Mucosa of descending colon (tissue), 3 donors: ENCODE data around the gene KIDINS220. TPM values are rescaled to one million over a fixed set of nuclear protein-coding genes. Genes with fewer than 3 reads are reported as not detected.
A peak's percentile ranks its signal among the peaks of the same experiment; 100 is the strongest.

Source experiments
- ATAC-seq: fragments of 200-7000 bp; cut with Tn5 transposase; one replicate; pipeline ENCODE4 v1.9.1; 2020; ENCODE audit warnings: mild to moderate bottlenecking, moderate library complexity
- DNase-seq, 3 donors: peaks; one replicate each; pipeline ENCODE4 v3.0.0-alpha.2; 2020
- H3K36me3 ChIP-seq: fragments of 200-600 bp; one replicate; pipeline ENCODE4 v1.8.0; 2021; ENCODE audit warnings: low read depth, mild to moderate bottlenecking
- H3K4me1 ChIP-seq: fragments of 200-600 bp; one replicate; pipeline ENCODE4 v1.8.0; 2021; ENCODE audit warnings: low read depth, mild to moderate bottlenecking
- H3K4me3 ChIP-seq: fragments of 200-600 bp; one replicate; pipeline ENCODE4 v1.8.0; 2021; ENCODE audit warnings: mild to moderate bottlenecking
- H3K9me3 ChIP-seq: fragments of 200-600 bp; one replicate; pipeline ENCODE4 v1.8.0; 2021; ENCODE audit warnings: mild to moderate bottlenecking
- intact Hi-C, 2 donors: fragments of 100-400 bp; cut with DNase I in 1 of 2; cut with micrococcal nuclease in 1 of 2; formaldehyde crosslinking; loops; one replicate each; pipeline versions ENCODE4 v1.11.0 to v1.11.1; 2022; cut with DNase I, micrococcal nuclease
- total RNA-seq, 3 donors: library from RNA; stranded (reverse); fragmentation: NEBNext Ultra II Directional in 2 of 3; extraction: Animal tissue kit (Norgen Biotek cat#: 25700) in 2 of 3; gene quantifications; one replicate each; pipeline versions ENCODE4 v1.2.1 to v1.2.4, GENCODE V29; 2021 to 2023
- TF ChIP-seq, protein P1 (sequence below): fragments of 200-600 bp; IDR thresholded peaks from one replicate; pipeline ENCODE4 v1.8.0; 2022; ENCODE audit warnings: antibody characterized with exemption, mild to moderate bottlenecking
- donor health status: DM: no; HTN: no; CAD: no; lungs with moderate emphysema.
- donor health status: DM: no; HTN: no; CAD: no.
- donor health status: DM: no; HTN: yes; CAD: no.

Gene KIDINS220
- total RNA-seq, 3 donors from 2014 or later, result 54.8 to 69.6 (median 55.9) TPM

DNA sequence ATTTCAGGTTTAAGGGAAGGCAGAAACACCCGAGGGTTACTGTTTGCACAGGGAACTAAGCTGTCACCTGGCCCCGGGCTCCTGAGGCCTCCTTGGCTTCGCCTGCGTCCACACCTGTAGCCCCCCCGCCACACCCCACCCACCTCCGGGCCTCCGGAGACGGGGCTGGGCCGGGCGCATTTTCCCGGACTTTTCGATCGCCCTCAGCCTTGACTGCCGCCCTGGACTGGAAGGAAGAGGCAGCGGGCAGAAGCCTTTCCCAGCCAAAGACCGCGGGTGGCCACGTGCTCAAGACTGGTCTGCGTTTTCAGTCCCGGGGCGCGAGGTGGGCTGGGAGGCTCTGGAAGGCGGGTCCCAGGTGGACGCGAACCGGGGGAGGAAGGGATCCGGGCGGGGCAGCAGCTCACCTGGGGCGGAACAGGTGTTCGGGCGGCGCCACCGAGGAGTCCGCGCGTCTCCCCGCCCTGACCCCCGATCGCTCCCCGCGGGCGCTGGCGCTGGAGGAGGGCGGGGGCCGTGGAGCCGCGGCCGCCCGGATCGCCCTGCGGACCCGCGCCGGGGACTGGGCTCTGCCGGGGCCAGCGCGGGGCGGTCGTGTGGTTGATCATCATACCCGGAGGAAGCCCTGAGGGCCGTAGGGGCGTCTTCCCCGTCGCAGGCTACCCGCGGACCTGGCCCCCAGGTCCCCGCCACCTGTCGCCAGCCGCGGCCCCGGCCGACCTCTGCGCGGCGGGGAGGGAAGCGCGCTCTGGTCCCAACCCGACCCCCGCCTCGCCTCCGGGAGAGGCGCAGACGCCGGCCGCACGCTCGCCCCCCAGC is 152.3 kb downstream of the KIDINS220 start:
- Histone ChIP-seq H3K36me3 (no peaks in the 10 kb centered on the region), H3K4me3 (peak overlapping the region; percentile 59), H3K9me3 (no peaks in the 10 kb centered on the region), H3K4me1 (peaks cover 6% of the 10 kb centered on the region)
- peak; percentile 59 for ATAC-seq
- TF ChIP-seq, protein P1, sequence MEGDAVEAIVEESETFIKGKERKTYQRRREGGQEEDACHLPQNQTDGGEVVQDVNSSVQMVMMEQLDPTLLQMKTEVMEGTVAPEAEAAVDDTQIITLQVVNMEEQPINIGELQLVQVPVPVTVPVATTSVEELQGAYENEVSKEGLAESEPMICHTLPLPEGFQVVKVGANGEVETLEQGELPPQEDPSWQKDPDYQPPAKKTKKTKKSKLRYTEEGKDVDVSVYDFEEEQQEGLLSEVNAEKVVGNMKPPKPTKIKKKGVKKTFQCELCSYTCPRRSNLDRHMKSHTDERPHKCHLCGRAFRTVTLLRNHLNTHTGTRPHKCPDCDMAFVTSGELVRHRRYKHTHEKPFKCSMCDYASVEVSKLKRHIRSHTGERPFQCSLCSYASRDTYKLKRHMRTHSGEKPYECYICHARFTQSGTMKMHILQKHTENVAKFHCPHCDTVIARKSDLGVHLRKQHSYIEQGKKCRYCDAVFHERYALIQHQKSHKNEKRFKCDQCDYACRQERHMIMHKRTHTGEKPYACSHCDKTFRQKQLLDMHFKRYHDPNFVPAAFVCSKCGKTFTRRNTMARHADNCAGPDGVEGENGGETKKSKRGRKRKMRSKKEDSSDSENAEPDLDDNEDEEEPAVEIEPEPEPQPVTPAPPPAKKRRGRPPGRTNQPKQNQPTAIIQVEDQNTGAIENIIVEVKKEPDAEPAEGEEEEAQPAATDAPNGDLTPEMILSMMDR, result no peak
- peak; percentile 85 to 91 (median 90) for DNase-seq
- intact Hi-C loops, result loop anchor here (2.0 to 10.0 kb wide), 4 partner anchors 58 to 1260 kb away; no protein-coding TSS in a partner anchor

DNA sequence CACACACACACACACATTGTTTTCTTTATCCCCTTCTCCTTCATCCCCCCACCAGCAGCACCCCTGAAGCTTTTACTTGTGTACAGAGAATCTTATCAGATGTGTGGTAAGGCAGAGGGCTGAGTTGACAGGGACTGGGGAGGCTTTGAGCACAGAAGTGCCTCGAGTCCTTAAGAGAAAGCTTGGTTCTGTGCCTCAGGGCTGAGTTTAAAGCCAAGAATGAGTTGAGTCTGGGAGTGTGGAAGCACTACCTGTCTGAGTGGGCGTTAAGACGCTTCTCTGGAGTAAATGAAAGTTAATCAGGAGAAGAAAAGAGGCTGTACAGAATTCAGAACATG is 152.9 kb downstream of the KIDINS220 start:
- Histone ChIP-seq H3K9me3 (no peaks in the 10 kb centered on the region), H3K4me3 (peak overlapping the region; percentile 59), H3K4me1 (peaks cover 6% of the 10 kb centered on the region), H3K36me3 (no peaks in the 10 kb centered on the region)
- ATAC-seq (no peak), DNase-seq (no peak)
- TF ChIP-seq, protein P1, result no peak
- intact Hi-C loops, result loop anchor here (2.0 to 10.0 kb wide), 4 partner anchors 57 to 1260 kb away; no protein-coding TSS in a partner anchor

GRCh38 chr2:8682719-8683667 is 154.4 kb downstream of the KIDINS220 start:
- Histone ChIP-seq H3K36me3 (no peaks in the 10 kb centered on the region), H3K4me1 (peaks cover 8% of the 10 kb centered on the region), H3K9me3 (no peaks in the 10 kb centered on the region), H3K4me3 (peak overlapping the region; percentile 52)
- intact Hi-C loops, result loop anchor here (5.0 to 10.0 kb wide), 3 partner anchors 56 to 1258 kb away; no protein-coding TSS in a partner anchor
- ATAC-seq, result no peak
- TF ChIP-seq, protein P1, result no peak
- peak; percentile 62 to 67 (median 65) for DNase-seq

GRCh38 chr2:8681786-8682692 is 155.4 kb downstream of the KIDINS220 start, which contains the start of gene ID2:
TSS of gene ID2 (plus strand) at chr2:8682056. CDS start at chr2:8682166, 110 bp downstream.
- Histone ChIP-seq H3K4me3 (peak within 1 kb of the TSS; percentile 52), H3K4me1 (peaks cover 13% of the 10 kb centered on the region), H3K9me3 (no peaks in the 10 kb centered on the region), H3K36me3 (no peaks in the 10 kb centered on the region)
- intact Hi-C loops, result loop anchor here (5.0 to 10.0 kb wide), 3 partner anchors 55 to 1257 kb away; no protein-coding TSS in a partner anchor
- DNase-seq (peak; percentile 100), ATAC-seq (peak; percentile 76)
- TF ChIP-seq, protein P1, result no peak
